HG03025 (cell line): ENCODE measurements around the gene CLSTN2.

Experiments
- ATAC-seq: cut with Tn5 transposase; IDR thresholded peaks from one replicate; pipeline ENCODE4 v1.9.1; 2021; ENCODE audit warnings: mild to moderate bottlenecking, moderate library complexity; ENCODE audit not compliant: unreplicated experiment, low FRiP score

CLSTN2 gene

GRCh38 chr3:139940622-139941021 is 5.6 kb downstream of the CLSTN2 start:
- no peak for ATAC-seq

DNA sequence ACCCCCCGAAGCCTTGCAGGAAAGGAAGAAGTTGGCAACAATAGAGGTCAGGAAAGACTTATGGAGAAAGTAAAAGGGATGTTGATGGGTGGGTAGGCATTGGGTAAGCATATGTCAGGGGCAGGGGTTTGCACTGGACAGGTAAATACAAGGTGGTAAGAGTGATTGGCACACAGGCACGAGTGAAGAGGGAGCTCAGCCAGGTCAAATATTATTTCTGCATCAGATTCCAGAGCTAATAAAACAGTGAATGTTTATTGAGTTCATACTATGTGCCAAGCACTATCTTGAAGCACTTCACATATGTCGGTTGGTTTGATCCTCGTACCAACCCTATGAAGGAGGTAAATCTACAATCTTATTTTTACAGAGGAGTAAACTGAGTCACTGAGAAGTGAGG is 6.6 kb downstream of the CLSTN2 start:
- ATAC-seq, result no peak

DNA sequence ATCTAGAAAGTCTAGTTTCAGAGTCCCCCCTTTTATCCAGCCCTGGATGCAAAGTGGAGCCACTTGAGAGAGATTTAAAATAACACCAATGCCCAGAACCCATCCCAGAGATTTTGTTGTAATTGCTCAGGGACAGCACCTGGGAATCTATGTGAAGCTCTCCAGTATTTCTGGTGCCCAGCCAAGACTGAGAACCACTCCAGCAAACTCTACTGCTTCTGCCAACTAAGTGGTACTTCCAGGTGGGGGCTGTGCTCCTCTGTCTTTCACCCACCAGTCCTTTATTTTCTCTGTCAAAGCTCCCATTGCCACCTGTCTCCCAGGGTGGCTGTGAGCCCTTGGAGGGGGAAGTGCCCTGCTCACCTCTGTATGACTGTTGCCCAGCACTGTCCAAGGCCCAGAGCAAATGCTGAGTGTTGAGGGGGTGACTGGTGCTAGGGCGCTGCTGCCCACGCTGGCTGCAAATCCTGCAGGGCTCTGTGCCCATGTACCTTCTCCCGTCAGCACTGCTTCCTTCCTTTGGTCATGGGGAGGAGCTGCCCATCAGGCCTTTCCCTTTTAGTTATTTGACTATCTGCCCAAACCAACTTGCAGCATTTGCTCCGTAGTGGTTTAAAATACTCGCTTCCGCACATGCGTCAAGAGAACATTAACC is 9.4 kb downstream of the CLSTN2 start:
- ATAC-seq, result no peak

GRCh38 chr3:139945386-139945785 is 10.4 kb downstream of the CLSTN2 start:
- no peak for ATAC-seq

- ATAC-seq, result no peak
Measured at GRCh38 chr3:139945942-139946341, 11.0 kb downstream of the CLSTN2 start.

DNA sequence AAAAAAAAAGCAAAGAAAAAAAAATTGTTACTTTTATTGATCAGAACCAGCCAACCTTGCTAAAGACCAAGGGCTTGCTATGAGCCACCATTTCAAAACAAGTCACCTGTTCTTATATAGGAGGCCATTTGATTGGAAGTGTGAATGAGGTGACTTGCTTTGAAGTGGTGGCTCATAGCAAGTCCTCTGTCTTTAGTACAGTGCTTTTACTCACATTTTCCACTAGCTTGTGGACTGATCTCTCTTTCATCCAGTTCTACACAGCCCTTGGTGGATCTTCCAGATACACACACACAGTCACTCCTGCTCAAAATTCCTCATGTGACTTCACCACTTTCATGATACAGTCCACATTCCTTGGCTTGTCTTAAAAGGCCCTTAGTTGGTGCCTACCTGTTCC is 13.5 kb downstream of the CLSTN2 start:
- no peak for ATAC-seq

- ATAC-seq, result no peak
Measured at GRCh38 chr3:139948898-139949297, 13.9 kb downstream of the CLSTN2 start.

- no peak for ATAC-seq
Measured at GRCh38 chr3:139953131-139953910, 18.3 kb downstream of the CLSTN2 start.

DNA sequence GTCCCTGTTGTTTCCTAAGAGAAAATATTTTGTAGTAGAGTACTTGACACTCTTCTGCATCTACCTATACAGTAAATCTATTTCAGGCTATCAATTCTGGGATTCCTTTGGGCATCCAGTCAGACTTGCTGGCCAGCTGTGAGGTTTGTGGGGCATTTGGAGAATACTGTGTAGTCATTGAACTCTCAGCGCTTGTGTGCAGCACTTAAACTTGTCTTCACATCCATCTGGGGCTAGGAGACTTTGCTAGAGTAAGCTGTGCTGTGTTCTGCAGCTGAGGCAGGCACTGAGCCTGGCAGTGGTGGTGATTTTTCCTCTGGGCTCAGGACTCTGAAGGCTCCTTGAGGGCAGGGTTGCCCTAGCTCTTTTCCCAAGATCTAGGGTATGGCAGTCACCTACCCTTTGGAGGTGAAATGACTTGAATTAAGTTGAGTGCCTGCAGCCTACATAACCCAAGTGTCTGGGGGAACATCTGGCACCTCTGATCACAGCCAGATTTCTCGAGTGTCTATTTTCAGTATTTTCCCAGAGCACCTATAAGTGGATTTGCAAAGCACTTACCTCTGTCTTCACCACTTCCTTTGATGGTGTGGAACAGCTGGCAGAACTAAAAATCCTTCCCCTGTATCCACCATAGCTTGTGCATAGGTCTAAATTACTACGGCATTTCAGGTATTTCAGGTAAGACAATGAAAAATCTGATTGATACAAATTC is 19.3 kb downstream of the CLSTN2 start:
- no peak for ATAC-seq

DNA sequence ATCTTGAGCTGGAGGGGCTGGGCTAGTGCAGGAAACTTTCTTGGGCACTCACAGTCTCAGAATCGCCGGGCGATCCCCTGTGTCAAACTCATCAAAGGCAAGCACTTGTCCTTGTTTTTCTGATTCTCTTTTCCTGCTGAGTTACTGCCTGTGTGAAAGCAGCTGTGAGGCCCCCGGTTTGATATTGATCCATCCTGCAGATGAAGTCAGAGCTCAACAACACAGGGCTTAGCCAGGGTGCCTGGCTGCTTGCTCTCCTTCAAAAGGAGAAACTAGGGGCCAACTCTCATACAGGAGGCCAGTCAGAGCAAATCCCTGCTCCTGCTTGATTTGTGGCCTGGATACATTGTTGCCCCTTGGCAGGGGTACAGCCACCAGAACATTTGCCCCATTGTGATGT is 22.9 kb downstream of the CLSTN2 start:
- no peak for ATAC-seq

DNA sequence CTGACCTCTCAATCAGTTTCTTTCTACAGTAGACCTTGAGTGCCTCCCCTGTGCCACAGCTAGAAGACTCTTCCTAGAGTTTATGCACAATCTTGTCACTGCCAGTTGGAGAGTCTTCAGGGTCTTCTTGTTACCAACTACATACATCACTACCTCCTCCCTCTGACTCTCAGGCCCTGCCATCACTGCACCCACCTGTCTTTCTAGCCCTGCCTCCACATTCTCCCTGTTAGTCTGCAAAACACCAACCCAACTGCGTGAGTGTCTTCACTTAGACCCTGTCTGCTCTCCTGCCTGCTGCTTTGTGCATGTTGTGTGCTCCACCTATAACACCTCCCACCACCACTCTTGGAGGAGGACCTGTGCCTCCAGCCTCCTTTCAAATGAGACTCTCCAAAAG is 34.4 kb downstream of the CLSTN2 start:
- ATAC-seq, result no peak

- ATAC-seq, result no peak
Measured at GRCh38 chr3:139970526-139970925, 35.5 kb downstream of the CLSTN2 start.

DNA sequence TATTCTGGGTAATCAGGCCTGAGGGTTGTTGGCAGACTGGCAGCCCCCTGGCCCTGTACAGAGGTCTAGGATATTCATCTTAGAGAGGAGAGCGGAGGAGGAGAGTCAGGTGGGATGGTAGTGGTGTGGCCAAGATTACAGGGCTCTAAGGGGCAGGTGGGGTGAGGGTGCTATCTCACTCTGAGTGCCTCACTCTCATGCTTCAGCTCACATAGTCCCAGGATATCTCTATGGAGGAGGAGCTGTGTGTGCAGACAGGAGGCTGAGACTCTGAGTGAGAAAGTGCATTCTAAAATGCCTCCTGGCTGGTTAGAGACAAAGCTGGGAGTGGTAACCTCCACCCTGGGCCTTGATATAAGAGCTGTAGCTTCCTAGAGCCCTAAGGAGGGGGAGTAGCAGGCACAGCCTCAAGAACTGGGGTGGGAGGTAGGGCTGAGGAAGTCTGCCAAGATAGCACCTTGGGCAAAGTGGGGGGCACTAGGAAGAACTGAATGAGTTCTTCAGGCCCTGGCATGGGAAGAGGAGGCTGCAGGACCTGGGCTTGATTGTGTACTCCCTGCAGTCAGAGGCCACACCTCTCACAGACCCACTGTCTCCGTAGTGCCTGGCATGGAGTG is 39.9 kb downstream of the CLSTN2 start:
- no peak for ATAC-seq

DNA sequence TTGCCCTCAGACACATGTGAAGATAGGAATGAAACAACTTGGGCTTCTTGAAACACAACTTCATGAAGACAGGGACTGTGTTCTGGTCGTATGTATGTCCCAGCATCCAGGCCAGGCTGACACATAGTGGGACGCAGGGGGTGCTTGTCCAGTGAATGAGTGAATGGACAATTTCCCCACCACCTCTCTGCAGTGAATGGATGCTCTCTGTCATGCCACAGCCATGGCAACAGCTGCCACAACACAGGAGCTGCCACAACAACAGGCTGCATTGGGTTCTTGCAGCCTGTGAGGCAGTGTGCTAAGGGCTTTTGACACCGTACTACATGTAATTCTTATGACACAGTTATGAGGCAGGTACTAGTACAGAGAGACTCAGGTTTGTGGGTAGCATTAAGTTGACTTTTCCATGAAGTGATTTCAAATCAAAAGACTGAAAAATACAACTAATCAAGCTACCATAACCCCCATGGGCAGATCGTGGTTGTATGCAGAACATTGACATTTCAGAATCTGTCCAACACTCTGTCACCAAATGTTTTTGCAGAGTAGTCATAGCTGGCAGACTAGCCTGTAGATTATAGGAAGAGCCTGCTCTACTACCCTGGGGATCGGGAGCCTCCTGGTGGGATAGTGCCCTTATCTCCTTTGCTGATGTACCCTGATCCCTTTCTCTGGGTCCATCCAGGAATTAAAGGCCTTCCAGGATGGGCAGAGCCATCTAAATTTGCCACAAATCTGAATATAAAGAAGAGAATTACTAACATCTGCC is 40.8 kb downstream of the CLSTN2 start:
- ATAC-seq, result no peak

DNA sequence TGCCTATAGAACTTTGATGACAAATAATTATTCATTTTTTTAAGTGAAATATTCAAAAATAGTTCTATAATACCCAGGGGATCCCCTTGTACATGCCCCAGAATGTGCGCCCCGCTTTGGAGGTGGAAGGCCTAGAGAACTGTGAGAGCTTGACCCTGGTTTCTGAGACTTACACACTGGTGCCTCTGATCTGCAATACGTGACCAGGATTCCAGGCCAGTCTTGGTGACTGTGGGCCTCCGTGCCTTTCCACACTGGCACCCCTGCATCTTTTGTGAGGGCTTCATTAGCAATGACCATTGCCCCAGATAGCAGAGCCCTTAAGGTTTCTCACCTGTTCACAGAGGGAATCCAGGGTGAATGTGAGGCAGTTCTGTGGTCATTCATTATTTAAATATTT is 44.0 kb downstream of the CLSTN2 start:
- ATAC-seq, result no peak

- ATAC-seq, result no peak
Measured at GRCh38 chr3:139979991-139980390, 45.0 kb downstream of the CLSTN2 start.

- no peak for ATAC-seq
Measured at GRCh38 chr3:139982404-139982803, 47.4 kb downstream of the CLSTN2 start.

DNA sequence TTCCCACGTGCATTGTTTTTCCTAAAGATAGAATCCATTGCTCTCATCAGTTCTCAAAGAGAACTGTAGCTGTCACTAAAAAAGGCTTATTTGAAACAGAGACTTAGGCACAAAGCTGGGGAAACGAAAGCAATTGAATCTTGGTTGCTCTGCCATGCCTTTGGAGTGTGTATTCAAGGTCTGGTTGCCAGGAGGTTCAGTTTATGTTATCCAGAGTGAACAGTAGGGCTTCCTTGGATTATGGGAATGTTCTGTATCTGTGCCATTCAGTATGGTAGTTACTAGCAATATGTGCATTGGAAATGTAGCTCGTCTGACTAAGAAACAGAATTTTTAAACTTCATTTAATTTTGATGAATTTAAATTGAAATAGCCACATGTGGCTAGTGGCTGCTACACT is 50.6 kb downstream of the CLSTN2 start:
- no peak for ATAC-seq

DNA sequence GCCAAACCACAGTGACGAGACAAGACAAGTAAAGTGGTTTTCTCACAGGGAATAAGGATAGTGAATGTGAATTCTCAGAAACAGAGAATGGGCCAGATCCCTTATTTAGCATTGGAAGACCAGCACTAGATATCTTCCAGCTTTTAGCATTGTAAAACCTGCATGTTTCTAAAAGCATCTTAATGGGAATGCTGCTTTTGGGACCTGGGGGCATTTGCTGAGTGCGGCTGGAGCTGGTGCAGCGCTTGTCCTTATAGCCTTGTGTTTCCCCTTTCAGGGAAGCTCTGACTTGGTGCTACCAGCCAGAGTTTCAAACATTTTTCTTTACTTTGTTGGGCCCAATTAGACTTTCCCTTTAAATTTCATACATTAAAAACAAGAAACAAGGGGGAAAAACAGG is 52.9 kb downstream of the CLSTN2 start:
- ATAC-seq, result no peak

DNA sequence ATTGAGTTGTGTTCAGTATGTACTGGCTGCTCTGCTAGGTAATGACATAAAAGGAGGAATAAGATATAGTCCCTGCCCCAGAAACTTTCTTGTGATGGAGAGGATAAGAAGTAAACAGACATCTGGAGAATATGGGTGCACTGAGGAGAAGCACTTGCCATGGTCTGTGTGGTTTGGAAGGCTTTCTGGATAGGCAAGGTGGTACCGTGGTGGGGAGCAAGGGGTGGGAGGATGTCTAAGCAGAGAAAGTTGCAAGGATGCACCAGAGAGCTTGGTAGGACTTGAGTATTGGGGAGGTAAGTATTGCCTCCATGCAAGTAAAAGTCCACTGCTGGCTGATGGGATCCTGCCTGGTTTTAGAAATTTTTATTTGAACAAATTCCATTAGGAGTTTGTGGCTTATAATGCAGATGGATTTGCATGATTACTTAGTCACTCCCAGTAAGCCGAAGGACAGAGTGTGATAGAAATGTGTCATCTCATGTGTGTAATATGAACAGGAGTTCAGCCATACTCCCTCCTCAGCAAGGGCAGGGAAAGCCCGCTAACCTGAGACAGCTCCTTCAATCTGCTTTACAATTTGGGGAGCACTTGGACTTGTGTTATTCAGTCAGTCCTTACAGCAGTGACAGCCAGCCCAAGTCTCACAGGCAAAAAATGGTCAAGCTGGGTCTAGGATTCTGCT is 53.6 kb downstream of the CLSTN2 start:
- ATAC-seq, result no peak
